ELF-1 (cell line): Measurements from ENCODE around the gene TMEM150A.
"Not testable (repeated sequence)": the region's sequence is repeated elsewhere in the genome, so short reads cannot be mapped to it uniquely, and the experiment has no call there.

Experiments
- DNase-seq: peaks from one replicate; pipeline ENCODE4 v3.0.0-alpha.2; 2016; ENCODE audit warnings: low read depth, low spot score

TMEM150A gene

DNA sequence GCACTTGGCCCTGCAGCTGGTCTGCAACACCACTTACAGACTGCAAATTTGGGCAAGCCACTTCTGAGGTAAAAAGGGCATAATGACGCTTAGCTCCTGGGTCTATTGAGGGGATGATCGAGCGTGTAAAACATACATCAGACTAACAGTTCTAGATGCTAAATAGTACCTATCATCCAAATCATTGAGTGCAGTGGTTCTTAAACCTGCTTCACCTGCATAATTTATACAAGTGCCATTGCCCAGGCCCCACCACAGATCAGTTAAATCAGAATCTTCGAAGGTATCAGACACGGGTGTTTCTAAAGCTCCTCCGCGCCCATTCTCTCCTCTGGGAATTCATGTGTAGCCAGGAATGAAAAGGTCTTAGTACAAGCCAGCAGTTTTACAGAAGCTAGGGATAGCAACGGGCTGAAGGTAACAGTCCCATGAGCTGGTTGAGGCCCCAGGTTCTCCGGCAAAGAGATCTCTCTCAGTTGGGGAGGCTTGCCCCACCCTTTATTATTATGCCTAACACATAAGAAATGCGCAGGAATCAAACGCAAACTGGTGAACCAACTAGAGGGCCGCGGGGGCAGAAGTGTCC is 7.7 kb downstream of the TMEM150A start:
- no peak for DNase-seq

DNA sequence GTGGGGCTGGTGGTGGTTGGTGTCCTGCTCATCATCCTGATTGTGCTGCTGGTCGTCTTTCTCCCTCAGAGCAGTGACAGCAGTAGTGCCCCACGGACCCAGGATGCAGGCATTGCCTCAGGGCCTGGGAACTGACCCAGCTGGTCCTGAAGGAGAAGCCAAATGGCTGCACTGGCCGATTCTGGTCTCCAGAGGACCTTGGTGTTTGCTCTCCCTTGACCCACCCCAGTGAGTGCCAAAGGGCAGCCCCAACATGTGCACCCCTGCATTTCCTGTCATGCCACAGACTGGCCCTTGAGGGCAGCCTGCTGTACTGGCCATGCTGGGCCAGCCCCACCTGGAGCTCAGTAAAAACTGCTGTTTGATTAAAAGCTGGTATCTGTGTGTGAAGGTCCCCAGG is 9.5 kb downstream of the TMEM150A start:
- no peak for DNase-seq

DNA sequence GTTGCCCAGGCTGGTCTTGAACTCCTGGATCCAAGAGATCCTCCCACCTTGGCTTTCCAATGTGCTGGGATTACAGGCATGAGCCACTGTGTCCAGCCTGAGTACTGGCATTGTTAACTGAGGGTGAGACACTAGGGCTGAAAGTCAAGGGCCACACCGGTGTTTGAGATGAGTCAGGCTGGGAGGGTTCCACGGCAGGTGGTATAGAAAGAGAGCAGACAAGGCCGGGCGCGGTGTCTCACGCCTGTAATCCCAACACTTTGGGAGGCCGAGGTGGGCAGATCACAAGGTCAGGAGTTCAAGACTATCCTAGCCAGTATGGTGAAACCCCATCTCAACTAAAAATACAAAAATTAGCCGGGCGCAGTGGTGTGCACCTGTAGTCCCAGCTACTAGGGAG is 10.2 kb downstream of the TMEM150A start:
- not testable (repeated sequence) for DNase-seq

DNA sequence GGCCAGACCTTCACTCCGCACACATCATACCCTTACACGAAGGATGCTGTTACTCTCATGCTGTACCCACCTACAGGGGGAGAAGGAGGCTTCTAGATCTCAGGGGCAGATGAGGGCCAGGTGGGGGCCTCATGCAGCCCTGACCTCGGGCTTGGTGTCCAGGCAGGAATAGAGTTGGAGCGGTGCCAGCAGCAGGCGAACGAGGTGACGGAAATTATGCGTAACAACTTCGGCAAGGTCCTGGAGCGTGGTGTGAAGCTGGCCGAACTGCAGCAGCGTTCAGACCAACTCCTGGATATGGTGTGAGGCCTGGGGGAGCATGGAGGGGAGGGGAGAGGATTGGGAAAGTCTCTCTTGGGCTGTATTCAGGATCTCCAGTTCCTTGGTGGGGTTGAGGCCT is 10.9 kb downstream of the TMEM150A start:
- DNase-seq, result no peak

DNA sequence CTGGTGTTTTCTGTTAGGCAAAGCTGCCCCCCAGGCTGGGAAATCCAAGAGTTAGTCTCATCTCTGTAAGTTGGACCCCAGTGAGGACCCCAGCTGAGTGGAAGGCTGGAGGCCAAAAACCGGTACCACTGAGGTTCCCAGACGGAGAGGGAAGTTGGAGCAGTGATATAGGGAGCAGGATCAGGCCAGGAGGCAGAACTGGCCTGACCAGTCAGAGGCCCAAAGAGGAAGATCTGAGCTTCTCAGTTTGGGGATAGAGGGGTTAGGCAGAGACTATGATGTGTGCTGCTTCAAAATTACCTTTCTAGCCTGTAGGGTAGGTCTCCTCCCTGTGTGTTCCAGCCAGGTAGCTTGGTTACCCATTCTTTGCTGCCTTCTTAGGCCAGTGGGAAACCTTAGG is 11.5 kb downstream of the TMEM150A start:
- DNase-seq, result no peak

DNA sequence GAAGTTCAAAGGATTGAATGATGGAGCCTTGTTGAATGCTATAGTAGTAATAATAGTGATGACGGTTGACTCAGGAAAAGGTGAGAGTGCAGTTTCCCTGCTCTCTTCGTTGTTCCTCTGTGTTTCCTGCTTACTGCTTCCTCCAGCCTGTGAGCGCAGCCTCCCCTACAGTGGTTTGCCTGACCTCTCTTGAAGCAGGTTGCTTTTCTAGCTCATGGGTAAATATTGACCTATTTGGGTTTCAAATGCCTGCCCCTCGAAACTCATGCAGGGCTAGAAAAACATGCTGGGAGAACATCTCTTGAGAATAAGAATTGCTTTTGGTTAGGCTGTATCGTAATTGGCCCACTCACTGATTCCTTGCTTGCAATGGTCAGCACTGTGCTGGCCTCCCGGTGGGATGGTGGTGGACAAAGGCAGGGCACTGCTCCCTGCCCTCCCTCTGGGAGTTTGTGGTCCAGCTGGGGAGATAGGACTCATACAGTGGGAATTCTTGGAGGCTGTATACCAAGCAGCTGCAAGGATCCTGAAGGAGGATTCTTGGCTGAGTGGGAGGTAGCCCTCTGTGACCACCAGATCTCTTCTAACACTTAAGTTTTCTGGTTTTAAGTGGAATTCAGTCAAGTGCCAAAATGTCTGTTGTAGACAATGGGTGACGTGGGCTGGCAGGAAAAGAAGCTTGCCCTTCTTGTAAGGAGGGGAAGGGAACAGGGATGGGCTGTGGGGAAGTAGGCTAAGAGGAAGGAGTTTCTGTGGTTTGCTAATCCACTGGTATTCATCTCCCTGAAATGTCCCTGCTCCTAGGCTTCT is 12.3 kb downstream of the TMEM150A start:
- DNase-seq, result no peak

DNA sequence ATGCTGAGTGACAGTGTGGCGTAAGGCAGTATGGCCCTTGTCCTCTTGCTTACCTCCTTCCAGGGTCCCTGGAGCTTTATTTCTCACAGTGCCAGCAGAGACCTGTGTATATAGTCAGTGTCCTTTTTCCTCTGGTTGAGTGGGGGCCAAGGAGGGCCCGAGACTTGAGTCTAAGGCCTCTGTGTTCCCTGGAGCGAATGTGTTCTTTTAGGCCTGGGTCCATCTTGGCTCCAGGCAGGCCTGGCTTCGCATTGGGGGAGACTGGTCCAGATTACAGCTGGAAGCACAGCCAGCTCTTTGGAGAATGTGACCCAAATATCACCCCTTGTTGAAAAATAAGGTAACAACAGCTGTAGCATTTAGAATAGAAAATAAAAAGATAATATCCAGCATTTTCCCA is 13.3 kb downstream of the TMEM150A start:
- DNase-seq, result no peak

DNA sequence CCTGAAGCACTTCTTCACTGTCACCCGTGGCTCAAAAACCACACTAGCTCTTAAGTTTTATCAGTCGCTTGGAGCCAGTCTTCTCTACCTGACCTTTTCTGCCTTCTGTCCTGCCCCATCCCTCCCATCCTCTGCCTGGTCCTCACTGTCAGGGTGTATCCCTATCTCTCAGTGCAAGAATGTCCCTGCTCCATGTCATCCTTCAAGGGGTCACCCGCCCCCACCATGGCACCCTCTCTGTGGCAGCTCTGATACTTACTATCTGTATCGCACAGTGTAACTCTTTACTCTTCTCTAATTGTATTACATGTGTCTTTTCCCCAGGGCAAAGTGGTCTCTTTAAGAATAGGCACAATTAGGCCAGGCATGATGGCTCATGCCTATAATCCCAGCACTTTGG is 13.9 kb downstream of the TMEM150A start:
- DNase-seq, result no peak

DNA sequence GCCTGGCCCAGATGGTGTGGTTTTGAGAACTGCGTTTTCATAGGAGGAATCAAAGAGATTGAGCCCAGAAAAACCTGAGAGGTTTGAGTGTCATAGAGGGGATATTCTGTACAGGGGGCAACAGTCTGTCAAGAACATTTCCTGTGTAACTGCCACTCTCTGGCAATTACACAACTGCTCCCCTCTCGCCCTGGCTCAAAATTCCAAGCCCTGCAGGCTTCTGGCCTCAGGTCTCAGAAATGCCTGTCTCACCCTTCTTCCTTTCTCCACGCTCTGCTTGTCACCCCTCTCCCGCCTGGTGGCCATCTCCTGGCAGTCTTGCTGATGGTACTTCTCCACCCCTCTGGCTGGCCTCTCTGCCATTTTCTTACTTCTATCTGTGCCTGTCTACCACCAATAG is 14.3 kb downstream of the TMEM150A start:
- no peak for DNase-seq

DNA sequence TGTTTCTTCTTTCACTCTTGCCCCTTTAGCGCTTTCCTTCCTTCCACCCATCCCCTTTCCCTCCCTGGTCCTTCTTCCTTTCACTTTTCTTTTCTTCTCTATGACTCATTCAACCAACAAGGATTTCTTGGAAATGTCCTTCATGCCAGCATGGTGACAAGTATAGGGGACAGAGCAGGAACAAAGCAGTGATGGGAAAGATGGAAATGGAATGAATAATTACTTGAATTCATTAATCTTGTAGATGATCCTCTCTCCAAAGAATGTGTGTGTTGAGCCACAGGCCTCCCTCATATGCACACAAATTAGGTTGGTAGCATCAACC is 16.8 kb downstream of the TMEM150A start:
- no peak for DNase-seq

DNA sequence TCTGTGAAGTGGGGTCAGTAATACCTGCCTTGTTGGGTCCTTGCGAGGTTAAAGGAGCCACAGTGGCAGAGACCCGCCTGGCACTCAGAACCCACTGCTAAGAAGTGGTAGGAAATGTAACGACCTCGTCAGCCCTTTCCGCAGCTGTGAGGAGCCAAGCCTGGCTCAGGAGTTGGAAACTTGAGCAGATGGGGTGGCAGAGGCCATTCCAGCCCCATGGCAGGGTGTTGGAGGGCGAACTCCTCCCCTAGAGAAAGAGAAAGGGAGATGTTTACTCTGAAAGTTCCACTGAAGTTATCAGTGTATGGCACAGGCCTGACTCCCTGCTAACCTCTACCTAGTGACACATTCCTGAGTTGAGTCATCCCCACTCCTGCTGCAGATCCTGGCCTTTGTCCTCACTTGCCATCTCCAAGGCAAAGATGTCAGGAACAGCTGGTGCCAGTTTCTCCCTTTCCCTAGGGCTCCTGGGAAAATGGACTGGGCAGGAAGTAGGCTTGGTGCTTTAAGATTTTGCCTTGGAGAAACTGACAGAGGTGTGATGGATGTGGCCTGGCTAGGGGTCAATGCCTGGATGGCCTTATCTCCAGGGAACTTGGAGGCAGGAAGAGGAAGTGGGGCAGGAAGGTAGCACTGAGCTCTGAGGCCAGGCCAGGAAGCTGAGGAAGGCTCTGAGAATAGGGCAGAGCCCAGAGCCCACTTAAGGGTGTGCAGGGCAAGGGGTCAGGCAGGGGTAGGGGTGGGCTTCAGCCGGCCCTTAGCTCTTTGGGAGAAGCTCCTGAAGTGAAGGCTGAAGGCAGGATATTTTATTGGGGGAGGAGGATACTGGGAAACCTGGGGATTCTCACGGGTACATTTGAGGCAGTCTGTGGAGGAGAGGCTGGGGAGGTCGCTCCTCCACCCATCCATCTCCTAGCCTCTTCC is 17.4 kb downstream of the TMEM150A start:
- peak; percentile 59 for DNase-seq

DNA sequence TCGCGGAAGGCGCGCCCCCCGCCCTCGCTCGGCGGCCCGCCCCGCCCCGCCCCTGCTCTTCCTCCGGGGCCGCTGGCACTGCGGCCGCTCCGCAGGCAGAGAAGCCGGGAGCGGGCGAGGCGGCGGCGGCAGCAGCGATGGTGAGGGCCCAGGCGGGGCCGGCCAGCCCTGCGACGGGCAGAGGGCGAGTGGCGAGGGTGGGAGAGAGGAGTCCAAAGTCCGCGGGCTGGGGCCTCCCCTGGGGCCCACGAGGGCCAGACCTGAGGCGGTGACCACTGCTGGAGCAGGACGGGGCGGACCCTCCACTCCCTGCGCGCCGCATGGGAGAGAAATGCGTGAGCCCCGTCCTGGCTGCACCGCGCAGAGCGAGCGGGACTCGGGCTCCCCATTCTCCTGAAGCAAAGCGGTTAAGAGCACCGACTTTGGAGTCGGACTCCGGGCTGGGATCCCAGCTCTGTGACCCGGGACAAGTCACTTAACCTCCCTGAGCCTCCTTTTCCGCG is 18.1 kb downstream of the TMEM150A start, which contains the start of gene VAMP5:
Gene VAMP5 (plus strand): TSS at position 78 of the 503 bp plus-strand sequence. CDS start 60 bp downstream, at position 138.
- no peak for DNase-seq

DNA sequence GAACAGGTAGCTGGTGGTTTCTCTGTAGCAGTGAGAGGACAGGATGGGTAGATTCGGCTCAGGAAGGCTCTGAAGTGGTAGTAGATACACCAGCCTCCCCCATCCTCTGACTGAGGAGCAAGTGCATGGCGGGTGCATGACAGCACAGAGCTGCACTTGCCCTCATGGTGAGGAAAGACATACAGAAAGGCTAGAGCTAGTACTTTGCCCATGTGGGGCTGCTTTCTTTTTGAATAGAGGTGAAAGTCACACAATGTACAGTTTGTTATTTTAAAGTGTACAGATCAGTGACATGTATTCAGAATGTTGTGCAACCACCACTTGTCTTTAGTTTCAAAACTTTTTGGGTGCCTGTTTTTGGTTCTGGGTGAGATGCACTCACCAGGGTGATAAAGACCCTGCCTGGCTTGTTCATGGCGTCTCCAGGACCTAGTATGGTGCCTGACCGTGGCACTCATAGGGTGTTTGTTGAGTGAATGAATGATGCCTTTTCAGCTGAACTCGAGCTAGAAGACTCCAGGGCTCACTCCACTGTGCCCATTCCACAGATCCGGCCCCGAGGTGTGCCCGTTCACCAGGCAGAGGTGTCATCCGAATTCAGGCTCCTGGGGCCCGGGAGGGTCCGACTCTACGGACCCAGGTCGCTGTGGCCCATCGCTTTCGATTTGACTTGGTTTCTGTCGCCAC is 18.7 kb downstream of the TMEM150A start:
- DNase-seq, result no peak

DNA sequence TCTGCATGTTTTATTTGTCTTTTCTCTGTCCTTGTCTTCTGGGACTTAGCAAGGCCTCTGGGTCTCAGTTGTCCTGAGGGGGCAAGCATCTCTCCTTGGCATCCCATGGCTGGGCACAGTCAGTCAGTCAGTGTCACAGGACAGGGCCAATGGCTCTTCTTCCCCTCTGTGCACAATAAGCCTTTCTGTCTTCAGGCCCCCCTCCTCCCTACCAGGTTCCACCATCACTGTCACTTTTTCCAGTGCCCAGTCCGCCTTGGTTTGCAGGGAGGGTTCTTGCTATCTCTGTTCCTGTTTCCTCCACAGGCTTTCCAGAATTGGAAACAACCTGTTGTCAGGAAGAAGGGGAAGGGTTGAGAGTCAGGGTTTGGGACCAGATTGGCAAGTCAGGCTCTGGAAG is 20.0 kb downstream of the TMEM150A start:
- no peak for DNase-seq

DNA sequence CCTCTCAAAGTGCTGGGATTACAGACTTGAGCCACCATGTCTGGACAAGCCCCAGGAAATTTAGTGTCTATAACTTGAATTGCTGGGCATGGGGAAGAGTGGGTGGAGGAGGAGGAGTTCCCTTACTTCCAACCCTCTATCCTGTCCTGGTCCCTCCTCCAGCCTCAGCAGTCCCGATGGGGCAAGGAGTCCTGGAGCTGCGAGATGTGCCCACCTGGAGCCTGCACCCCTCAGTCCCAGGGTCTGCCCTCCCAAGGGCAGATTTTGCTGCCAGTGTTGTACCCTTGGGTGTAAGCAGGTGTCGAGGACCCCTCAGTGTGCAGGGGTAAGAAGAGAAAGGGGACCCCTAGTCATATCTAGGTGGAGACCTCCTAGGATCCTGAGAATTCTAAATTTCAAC is 22.3 kb downstream of the TMEM150A start:
- DNase-seq, result no peak

DNA sequence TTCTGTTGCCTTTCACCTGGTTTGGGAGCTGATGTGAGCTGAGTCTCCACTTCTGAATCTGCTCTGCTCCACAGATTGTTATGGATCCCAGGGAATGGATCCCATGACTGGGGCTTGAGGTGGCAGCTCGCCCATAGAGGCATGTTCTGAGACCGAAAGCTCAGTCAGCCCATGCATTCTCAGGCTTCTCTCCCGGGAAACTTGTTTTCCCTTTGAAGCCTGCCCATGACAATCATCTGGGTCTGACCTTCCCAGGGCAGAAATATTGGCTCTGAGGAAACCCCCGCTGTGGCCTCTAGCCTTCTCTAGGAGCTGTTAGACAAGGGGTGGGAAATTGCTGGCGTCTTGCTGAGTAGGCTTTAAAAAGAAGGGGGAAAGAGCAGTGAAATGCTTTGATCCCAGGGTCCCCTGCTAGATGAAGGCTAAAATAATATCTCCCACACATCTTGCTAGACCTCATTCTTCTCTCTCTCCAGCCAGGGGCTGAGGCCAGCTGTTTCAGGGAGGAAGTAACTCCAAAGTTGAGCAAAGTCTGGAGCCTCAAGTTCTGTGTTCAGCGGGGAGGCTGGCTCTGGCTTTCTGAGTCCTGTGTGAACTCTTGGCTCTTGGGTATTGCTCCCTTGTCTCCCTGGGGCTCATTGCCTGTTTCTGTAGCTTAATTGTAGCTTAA is 23.1 kb downstream of the TMEM150A start:
- peak; percentile 83 for DNase-seq

DNA sequence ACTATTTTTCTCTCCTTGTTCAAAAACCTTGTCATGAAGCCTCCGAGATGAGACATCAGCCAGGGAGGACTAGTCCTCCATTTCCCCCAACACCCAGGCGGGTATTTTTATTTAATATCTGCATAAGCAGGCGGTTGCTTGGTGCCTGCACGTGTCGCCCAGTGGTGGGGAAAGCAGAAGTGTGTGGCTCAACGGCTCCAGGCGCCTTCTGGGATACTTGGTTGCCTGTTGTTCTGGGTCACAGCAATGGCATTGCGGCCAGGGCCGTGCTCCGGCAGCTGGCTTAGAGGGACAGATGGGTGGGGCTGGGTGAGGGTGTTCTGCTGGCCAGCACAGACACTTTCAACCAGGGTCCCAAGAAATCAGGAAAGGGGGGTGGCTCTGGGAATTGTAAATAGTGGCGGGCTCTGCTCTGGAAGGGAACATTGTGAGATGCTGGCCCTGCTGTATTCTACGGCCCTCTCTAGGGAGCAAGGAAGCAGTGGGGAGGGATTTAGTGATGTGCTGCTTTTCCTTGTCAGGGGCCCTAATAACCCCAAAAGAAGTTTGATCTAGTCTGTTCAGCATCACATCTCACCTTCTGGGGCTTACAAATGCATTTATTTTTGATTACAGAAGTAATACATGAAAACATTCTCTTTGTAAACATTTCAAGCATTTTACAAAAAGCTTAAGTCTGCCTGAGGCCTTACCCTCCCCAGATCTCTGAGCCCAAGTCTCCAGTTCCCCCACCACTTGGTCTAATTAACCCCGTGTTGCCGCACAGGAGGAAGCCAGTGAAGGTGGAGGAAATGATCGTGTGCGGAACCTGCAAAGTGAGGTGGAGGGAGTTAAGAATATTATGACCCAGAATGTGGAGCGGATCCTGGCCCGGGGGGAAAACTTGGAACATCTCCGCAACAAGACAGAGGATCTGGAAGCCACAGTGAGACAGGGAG is 24.0 kb downstream of the TMEM150A start:
- DNase-seq, result peak; percentile 65

DNA sequence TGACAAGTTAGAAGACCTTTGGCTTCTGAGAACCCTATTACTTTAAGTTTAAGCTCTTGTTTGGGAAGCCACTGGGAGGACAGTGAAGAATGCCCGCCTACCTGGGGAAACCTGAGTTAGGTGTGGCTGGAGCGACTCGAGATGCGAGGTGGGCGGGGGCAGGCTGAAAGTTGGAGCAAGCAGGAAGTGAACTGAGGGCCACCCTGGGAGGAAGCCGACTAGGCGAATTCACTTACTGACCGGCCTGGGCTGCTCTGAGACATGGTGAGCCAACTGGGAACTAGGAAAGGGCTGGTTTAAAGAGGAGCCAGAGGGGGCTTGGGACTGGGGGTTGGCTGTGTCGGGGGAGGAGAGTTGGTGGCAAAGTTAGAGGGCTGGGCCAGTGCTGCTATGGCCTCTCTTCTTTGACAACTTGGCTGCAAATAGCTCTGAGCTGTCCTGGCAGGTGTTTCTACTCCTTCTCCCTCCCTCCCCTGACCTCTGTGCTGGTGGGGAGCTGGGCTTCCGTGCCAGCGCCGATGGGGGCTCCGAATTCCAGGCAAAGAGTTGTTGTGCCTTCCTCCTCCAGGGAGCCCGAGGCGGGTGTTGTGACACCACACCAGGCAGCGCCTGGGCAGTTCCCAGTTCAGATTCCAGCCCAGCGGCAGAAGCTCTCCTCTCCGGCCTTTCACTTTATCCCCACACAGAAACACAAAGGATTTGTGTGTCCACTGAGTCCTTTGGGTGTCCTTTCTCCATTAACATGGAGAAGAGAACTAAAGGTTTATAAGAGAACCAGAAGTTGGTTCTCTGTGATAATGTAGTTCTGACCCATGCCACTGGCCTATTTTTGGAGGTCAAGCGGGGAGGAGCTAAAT is 24.9 kb downstream of the TMEM150A start, which contains the start of gene VAMP8:
Gene VAMP8 (plus strand): TSS at position 201 of the 857 bp plus-strand sequence. CDS start 61 bp downstream, at position 262.
- DNase-seq, result peak; percentile 90

DNA sequence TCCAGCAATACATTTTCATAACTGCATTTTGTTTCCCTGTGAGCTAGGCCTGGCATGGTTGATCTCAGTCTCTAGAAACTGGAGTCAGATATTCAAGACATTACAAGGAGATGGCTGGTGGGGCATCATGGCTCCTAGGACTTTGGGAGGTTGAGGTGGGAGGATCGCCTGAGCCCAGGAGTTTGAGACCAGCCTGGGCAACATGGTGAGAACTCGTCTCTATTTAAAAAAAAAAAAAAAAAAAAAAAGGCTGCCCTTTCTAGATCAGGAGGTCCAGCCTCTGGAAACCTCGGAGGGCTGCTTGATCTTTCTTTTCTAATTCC is 25.5 kb downstream of the TMEM150A start:
- no peak for DNase-seq
